WERI-Rb-1 (cell line): ENCODE data around the gene UGT2B17.
"Not testable (repeated sequence)": the region's sequence is repeated elsewhere in the genome, so short reads cannot be mapped to it uniquely, and the experiment has no call there.

Experiments
- DNase-seq: peaks from one replicate; pipeline ENCODE4 v3.0.0-alpha.2; 2020
- H3K27ac ChIP-seq: fragments of 250-450 bp; sonication (Bioruptor Pico); 2 replicates; pipeline ENCODE4 v1.5.1; 2020; ENCODE audit warnings: mild to moderate bottlenecking, moderate library complexity
- H3K27me3 ChIP-seq: fragments of 250-450 bp; sonication (Bioruptor Pico); 2 replicates; pipeline ENCODE4 v1.5.1; 2021; ENCODE audit warnings: mild to moderate bottlenecking, low read depth, moderate library complexity; ENCODE audit not compliant: insufficient read depth, severe bottlenecking
- H3K36me3 ChIP-seq: fragments of 250-450 bp; sonication (Bioruptor Pico); 2 replicates; pipeline ENCODE4 v1.5.1; 2020; ENCODE audit warnings: mild to moderate bottlenecking, moderate library complexity
- H3K4me3 ChIP-seq: 2 replicates; pipeline ENCODE4 v1.5.1; 2011; ENCODE audit warnings: low read depth, mild to moderate bottlenecking, control low read depth, low read length
- H3K9me3 ChIP-seq: fragments of 250-450 bp; sonication (Bioruptor Pico); 2 replicates; pipeline ENCODE4 v1.5.1; 2021; ENCODE audit warnings: mild to moderate bottlenecking, moderate library complexity; ENCODE audit not compliant: severe bottlenecking
- TF ChIP-seq, protein P1 (sequence below): IDR thresholded peaks from 2 replicates; pipeline ENCODE4 v1.5.1; 2011; ENCODE audit warnings: low read depth, mild to moderate bottlenecking, control low read depth, inconsistent platforms, low read length

The UGT2B17 gene

DNA sequence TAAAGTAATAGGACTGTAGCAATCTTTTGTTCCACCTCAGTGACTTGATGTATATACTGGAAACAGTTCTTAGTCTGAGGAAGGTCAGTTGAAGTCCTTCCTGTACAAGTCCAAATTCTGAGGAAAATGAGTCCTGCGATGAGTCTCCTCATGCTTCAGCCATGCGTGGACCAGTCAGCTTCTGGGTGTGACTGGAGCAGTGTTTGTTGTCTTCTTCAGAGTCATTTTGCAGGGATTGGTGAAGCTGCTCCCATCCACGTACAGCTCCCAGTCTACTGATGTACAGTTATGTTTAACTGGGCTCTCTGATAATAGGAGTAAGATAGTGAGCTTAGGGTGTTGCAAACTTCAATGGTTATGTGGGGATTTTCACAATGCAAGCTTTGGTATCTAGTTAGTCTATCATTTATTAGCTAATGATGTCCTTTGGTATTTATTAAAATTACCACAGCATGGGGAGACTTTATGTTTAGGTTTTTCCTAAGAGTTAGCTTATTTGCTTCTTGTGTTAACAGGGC is 3.4 kb downstream of the UGT2B17 start:
- no peak for DNase-seq
- Histone ChIP-seq H3K27me3 (no peaks in the 10 kb centered on the region), H3K9me3 (no peaks in the 10 kb centered on the region), H3K4me3 (no peak overlapping the region), H3K27ac (no peak overlapping the region), H3K36me3 (no peaks in the 10 kb centered on the region)
- TF ChIP-seq, protein P1, sequence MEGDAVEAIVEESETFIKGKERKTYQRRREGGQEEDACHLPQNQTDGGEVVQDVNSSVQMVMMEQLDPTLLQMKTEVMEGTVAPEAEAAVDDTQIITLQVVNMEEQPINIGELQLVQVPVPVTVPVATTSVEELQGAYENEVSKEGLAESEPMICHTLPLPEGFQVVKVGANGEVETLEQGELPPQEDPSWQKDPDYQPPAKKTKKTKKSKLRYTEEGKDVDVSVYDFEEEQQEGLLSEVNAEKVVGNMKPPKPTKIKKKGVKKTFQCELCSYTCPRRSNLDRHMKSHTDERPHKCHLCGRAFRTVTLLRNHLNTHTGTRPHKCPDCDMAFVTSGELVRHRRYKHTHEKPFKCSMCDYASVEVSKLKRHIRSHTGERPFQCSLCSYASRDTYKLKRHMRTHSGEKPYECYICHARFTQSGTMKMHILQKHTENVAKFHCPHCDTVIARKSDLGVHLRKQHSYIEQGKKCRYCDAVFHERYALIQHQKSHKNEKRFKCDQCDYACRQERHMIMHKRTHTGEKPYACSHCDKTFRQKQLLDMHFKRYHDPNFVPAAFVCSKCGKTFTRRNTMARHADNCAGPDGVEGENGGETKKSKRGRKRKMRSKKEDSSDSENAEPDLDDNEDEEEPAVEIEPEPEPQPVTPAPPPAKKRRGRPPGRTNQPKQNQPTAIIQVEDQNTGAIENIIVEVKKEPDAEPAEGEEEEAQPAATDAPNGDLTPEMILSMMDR, result no peak

- no peaks in the 10 kb centered on the region for H3K27me3 ChIP-seq
- TF ChIP-seq, protein P1, result no peak
- no peak for DNase-seq
- H3K27ac ChIP-seq, result no peak overlapping the region
- no peak overlapping the region for H3K4me3 ChIP-seq
- H3K36me3 ChIP-seq, result no peaks in the 10 kb centered on the region
- H3K9me3 ChIP-seq, result no peaks in the 10 kb centered on the region
Measured at GRCh38 chr4:68570122-68570507, 6.0 kb downstream of the UGT2B17 start.

DNA sequence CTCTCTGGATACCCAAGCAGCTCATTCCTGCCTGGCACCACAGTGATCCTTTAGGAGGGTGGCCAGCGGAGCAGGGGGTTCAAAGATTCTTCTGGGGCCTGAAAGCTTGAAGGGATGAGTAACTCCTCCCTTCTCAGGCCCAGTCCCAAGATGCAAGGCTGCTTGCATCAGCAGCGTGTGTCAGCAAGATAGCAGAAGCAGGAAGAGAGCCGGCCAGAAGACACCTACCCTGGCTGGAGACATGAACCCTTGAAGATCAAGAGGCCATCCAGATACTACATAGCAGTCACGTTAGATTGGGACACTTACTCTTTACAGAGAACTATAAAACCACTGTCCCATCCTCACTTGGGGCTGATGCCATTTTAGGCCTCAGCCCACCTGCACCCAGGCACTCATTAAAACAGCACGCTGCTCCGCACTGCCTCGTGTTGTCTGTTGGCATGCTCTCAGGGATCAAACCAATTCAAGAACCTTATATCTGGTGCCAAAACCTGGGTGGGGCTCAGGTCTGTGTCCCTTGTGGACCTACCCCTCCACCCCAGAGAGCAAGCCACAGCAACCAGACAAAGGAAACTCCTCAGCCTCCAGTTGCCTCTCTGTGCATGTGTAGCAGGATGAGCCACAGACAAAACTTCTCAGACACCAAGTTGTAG is 6.5 kb downstream of the UGT2B17 start:
- Histone ChIP-seq H3K9me3 (no peaks in the 10 kb centered on the region), H3K36me3 (no peaks in the 10 kb centered on the region), H3K4me3 (no peak overlapping the region), H3K27me3 (no peaks in the 10 kb centered on the region), H3K27ac (no peak overlapping the region)
- TF ChIP-seq, protein P1, result no peak
- DNase-seq, result no peak

DNA sequence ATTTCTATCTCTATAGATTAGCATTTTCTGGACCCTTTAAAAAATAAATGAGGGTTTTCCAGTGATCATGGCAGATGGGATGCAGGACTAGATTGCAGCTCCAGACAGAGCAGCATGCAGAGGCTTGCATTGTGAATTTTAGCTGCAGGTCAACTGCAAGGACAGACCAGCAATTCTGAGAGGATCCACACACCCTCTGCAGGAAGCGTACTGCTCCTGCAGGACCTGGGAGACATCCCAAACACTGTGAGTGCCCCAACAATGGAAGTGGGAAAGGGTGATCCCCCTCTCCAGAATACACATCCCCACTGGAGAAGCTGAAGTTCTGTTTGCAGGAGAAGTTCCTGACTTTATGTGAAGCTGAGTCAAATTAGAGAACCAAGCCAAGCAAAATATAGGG is 7.1 kb downstream of the UGT2B17 start:
- not testable (repeated sequence) for H3K4me3 ChIP-seq, DNase-seq, H3K9me3 ChIP-seq, H3K27ac ChIP-seq, H3K36me3 ChIP-seq, H3K27me3 ChIP-seq

DNA sequence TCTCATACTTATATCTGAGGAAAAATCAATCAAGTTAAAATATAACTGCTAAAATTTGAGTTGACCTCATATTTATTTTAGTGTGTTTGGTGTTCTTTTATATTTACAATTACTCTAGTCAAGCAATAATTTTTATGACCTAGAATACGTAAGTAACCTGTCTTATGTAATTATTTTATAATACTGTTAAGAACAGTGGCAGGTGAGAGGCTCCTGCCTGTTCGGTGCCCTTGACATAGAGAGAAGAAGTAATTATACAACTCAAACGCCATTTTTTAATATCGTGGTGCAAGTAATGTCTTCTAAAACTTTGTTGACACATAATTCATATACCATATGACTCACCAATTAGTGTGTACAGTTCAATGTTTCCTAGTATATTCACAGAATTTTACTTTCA is 7.6 kb downstream of the UGT2B17 start:
- not testable (repeated sequence) for DNase-seq, H3K9me3 ChIP-seq, H3K27ac ChIP-seq, H3K36me3 ChIP-seq, H3K27me3 ChIP-seq, H3K4me3 ChIP-seq

GRCh38 chr4:68566364-68566763 is 9.8 kb downstream of the UGT2B17 start:
- H3K27me3 ChIP-seq, H3K4me3 ChIP-seq, H3K36me3 ChIP-seq, H3K9me3 ChIP-seq, H3K27ac ChIP-seq, DNase-seq: not testable (repeated sequence)

GRCh38 chr4:68565082-68565481 is 11.0 kb downstream of the UGT2B17 start:
- H3K9me3 ChIP-seq, H3K27me3 ChIP-seq, H3K4me3 ChIP-seq, H3K36me3 ChIP-seq, DNase-seq, H3K27ac ChIP-seq: not testable (repeated sequence)

GRCh38 chr4:68560364-68561070 is 15.6 kb downstream of the UGT2B17 start:
- not testable (repeated sequence) for H3K4me3 ChIP-seq, H3K27ac ChIP-seq, H3K9me3 ChIP-seq, DNase-seq, H3K36me3 ChIP-seq, H3K27me3 ChIP-seq

GRCh38 chr4:68553830-68554229 is 22.3 kb downstream of the UGT2B17 start:
- not testable (repeated sequence) for H3K9me3 ChIP-seq, DNase-seq, H3K4me3 ChIP-seq, H3K27ac ChIP-seq, H3K36me3 ChIP-seq, H3K27me3 ChIP-seq

DNA sequence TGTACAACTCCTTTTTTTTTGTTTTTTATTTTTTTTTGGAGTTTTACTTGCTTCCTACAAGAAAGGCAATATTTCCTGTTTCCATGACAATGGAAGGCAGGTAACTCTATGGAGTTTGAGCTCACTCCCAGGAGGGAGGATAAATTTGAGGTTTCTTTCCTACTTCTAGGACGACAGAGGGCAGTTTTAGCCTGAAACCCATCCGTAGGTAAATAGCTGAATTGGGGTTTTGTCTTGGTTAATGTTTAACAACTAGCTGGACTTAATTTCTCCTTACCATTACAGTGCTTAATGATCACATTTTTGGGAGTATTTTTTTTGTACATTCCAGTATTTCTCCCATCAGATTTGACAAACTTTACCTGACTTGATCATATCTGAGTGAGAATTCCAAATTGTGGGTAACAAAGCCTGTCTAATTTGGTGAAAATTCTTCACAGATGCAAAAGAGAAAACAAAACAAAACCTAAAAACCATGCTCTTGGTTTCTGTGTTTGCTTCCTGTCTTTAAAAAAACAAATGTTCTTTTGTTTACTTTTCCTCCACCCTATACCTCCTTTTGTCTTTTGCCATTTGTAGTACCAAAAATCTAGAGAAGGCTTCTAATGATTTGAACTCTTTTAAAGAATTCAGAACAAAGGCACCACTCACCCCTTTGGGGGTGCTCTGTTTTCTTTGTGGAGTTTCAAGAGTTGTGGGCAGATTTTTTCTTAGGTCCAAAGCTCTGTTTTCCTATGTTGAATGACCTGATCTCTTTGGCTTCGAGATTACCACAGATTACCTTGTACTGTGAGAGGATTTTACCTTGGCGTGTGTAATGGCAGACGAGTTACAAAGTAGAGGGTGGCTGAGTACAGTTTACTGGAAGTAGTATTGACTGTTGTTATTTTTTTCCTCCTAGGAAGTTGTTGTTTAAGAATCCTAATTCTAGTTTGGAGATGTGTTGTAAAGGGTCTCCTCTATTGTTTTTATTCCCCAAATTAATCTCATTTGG is 23.0 kb downstream of the UGT2B17 start:
- not testable (repeated sequence) for H3K27ac ChIP-seq, H3K4me3 ChIP-seq, DNase-seq, H3K9me3 ChIP-seq, H3K27me3 ChIP-seq, H3K36me3 ChIP-seq

DNA sequence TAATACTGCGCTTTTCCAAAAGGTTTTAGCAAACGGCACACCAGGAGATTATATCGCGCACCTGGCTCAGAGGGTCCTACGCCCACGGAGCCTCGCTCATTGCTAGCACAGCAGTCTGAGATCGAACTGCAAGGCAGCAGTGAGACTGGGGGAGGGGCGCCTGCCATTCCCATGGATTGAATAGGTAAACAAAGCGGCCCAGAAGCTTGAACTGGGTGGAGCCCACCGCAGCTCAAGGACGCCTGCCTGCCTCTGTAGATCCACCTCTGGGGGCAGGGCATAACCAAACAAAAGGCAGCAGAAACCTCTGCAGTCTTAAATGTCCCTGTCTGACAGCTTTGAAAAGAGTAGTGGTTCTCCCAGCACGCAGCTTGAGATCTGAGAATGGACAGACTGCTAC is 33.4 kb downstream of the UGT2B17 start:
- not testable (repeated sequence) for H3K4me3 ChIP-seq, DNase-seq, H3K36me3 ChIP-seq, H3K9me3 ChIP-seq, H3K27me3 ChIP-seq, H3K27ac ChIP-seq
